ENCODE measurements around the gene MRPL18.

The MRPL18 gene

DNA sequence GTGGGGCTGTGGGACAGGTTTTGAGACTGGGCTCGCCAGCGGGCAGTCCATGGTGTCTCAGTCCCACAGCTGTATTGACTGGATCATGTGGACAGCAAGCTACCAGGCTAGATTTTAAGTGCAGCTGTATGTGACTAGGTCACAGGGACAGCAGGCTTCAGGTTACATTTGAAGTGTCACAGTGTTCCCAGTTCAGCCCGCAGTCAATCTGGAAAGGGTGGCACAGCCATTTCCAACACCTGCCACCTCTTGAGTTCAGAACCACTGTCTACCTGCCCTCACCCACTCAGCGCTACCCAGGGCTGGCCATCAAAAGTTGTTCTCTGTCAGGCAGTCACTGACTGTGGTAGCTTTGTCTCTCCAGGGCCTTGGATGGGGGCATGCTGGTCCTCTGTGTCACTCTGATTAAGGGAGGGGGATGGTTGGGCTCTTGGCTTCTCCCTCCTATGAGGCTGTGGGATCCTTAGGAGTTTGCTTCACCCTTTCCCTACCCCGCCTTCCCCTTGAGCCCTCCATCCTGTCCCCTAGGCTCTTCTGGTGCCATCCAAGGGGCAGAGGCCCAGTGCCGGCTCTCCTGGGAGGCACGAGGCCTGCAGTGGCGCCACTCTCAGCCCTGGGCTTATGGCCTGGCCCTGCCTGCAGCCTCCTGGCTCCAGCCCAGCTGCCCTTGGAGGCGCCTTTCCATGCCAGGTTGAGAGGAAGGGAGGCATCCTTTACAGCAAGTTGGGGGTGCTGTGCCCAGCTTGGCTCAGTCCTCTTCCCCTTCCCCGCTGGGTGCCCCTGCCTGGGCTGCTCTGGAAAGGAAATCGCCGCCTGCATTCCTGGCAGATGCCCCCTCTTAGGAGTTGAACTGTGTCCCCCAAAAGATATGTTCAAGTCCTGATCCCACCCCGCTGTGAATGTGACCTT, 54.7 kb downstream of the MRPL18 start:
- no peak for DNase-seq

Measured in stimulated activated CD4-positive, alpha-beta T cell treated with anti-CD3 and anti-CD28 coated beads, Interleukin-15, amount 100 ng/mL, for 24 hours (primary cell).